ENCODE measurements around the gene FAAP20. TPM values are rescaled to one million over a fixed set of nuclear protein-coding genes. Genes with fewer than 3 reads are reported as not detected.

Gene FAAP20
- total and polyA plus RNA-seq, 9 of the 15 experiments (the other 6 are each of a cell fraction or from before 2014, with no cell fraction given), result 0.58 to 143 (median 9.9) TPM

GRCh38 chr1:2168535-2168934 lies 26.0 kb downstream of the FAAP20 start:
- intact Hi-C loops (cut with micrococcal nuclease) (no loop called here), in situ Hi-C loops (cut with MboI) (no loop called here)
- no peak for TF ChIP-seq SUPT5H (IDR thresholded peaks at IDR 0.05)
- TF ChIP-seq SP2 (IDR thresholded peaks at IDR 0.05; ENCODE audit: extremely low read depth, low read depth, low read length, poor library complexity, severe bottlenecking), result no peak
- peak; percentile 15; the same call in 1 of the 2 replicates for TF ChIP-seq MGA (IDR thresholded peaks at IDR 0.05)
- TF ChIP-seq FOXJ3 (CRISPR knock-in tag; IDR thresholded peaks at IDR 0.05), result no peak
- no peak for TF ChIP-seq ZFP30 (CRISPR knock-in tag; IDR thresholded peaks at IDR 0.05; ENCODE audit: borderline replicate concordance)
- Histone ChIP-seq H3K36me3 (ENCODE audit: control insufficient read depth, insufficient read depth, low read length) (no peaks in the 10 kb centered on the region), H3K79me2 (ENCODE audit: control insufficient read depth, insufficient read depth, low read length) (no peaks in the 10 kb centered on the region), H3K9me1 (ENCODE audit: control insufficient read depth, insufficient read depth, low read length) (no peaks in the 10 kb centered on the region), H3K27me3 (ENCODE audit: control insufficient read depth in 2 of 2, insufficient read depth in 2 of 2, low read length in 2 of 2) (peaks cover 56 to 93% of the 10 kb centered on the region in 2 experiments), H3K27ac (ENCODE audit: extremely low read depth, low read depth, low read length) (no peak overlapping the region), H4K20me1 (replicated peaks; ENCODE audit: control insufficient read depth, insufficient read depth, low read length) (no peaks in the 10 kb centered on the region; the same call in 1 of the 2 replicates), H3K4me3 (no peak overlapping the region), H3K4me2 (ENCODE audit: insufficient read depth, low read length) (no peak overlapping the region), H3K9ac (ENCODE audit: insufficient read depth in 1 of 2, low read depth in 2 of 2, low read length in 2 of 2) (0 out of 4 replicates have a peak overlapping the region, but pooled peaks of 1 of the 2 experiments have one; percentile 79), H3K9me3 (replicated peaks; ENCODE audit: control insufficient read depth, insufficient read depth, low read depth, low read length) (peaks cover 10% of the 10 kb centered on the region), H3K4me1 (replicated peaks in 1 of 2; ENCODE audit: control insufficient read depth in 2 of 2, insufficient read depth in 2 of 2, low read length in 2 of 2) (peaks cover 0 to 40% of the 10 kb centered on the region in 2 experiments; a peak in 2 of 5 replicates), H2AFZ (ENCODE audit: low read depth, low read length) (peak overlapping the region; percentile 22)
- BruUV-seq (replicated peaks), result no TSS peak
- DNase-seq (ENCODE audit: extremely low read depth in 1 of 4, low spot score in 3 of 4) (no peak), ATAC-seq (no peak), FAIRE-seq (no peak)
- WGBS (ENCODE audit: insufficient coverage, low coverage, missing lambda C conversion rate), result 39% methylated on average over 12 of the region's 12 CpGs
- ChIA-PET CTCF (ENCODE audit: low intra/inter-chr PET ratio) (no interaction called here), POLR2A (interaction anchor here (0.6 to 1.4 kb wide), 3 partner anchors 63 to 240 kb away, joined by 3 read pairs; no protein-coding TSS in a partner anchor)
